SIG-M5 treated with dmso at 0.1 percent for 504 hours (cell line): ENCODE data around the gene TIAM2.
A peak's percentile ranks its signal among the peaks of the same experiment; 100 is the strongest.
"Not testable (repeated sequence)": the region's sequence is repeated elsewhere in the genome, so short reads cannot be mapped to it uniquely, and the experiment has no call there.

Source experiments
- DNase-seq: peaks from one replicate; lab custom pipeline; 2025; ENCODE audit not compliant: unreplicated experiment; lab: John Stamatoyannopoulos, UW

TIAM2 gene

GRCh38 chr6:155222506-155222905 lies 227.4 kb downstream of the TIAM2 start:
- no peak for DNase-seq

GRCh38 chr6:155223646-155224451 lies 228.7 kb downstream of the TIAM2 start:
- DNase-seq: peak; percentile 37

- DNase-seq: no peak
Observed at GRCh38 chr6:155224618-155225017, 229.5 kb downstream of the TIAM2 start.

GRCh38 chr6:155227046-155227445 lies 231.9 kb downstream of the TIAM2 start:
- DNase-seq: no peak

- DNase-seq: no peak
Observed at GRCh38 chr6:155228546-155229166, 233.5 kb downstream of the TIAM2 start.

- DNase-seq: not testable (repeated sequence)
Observed at GRCh38 chr6:155230975-155231374, 235.9 kb downstream of the TIAM2 start.

GRCh38 chr6:155232848-155233247 lies 237.7 kb downstream of the TIAM2 start:
- no peak for DNase-seq

GRCh38 chr6:155234167-155234566 lies 239.1 kb downstream of the TIAM2 start:
- DNase-seq: no peak

- no peak for DNase-seq
Observed at GRCh38 chr6:155234687-155235086, 239.6 kb downstream of the TIAM2 start.

GRCh38 chr6:155235087-155235486 lies 240.0 kb downstream of the TIAM2 start:
- no peak for DNase-seq

GRCh38 chr6:155237613-155238012 lies 242.5 kb downstream of the TIAM2 start:
- DNase-seq: no peak

GRCh38 chr6:155240905-155241600 lies 245.9 kb downstream of the TIAM2 start:
- DNase-seq: no peak

- DNase-seq: no peak
Observed at GRCh38 chr6:155241966-155242365, 246.9 kb downstream of the TIAM2 start.

- no peak for DNase-seq
Observed at GRCh38 chr6:155244434-155244833, 249.3 kb downstream of the TIAM2 start.

- DNase-seq: no peak
Observed at GRCh38 chr6:155245193-155245592, 250.1 kb downstream of the TIAM2 start.

- DNase-seq: no peak
Observed at GRCh38 chr6:155245831-155246230, 250.7 kb downstream of the TIAM2 start.

GRCh38 chr6:155246825-155247224 lies 251.7 kb downstream of the TIAM2 start:
- DNase-seq: no peak

- no peak for DNase-seq
Observed at GRCh38 chr6:155247618-155248007, 252.5 kb downstream of the TIAM2 start.

- no peak for DNase-seq
Observed at GRCh38 chr6:155248008-155249001, 253.2 kb downstream of the TIAM2 start.

GRCh38 chr6:155250701-155251381 lies 255.7 kb downstream of the TIAM2 start:
- DNase-seq: no peak
